Lower lobe of right lung (tissue), 2 donors: Measurements from ENCODE around the gene SACS. TPM values are rescaled to one million over a fixed set of nuclear protein-coding genes. Genes with fewer than 3 reads are reported as not detected.

Source experiments
- ATAC-seq, 2 donors: fragments of 200-7000 bp; cut with Tn5 transposase; one replicate each; pipeline ENCODE4 v1.9.1; 2020 to 2022; ENCODE audit warnings: mild to moderate bottlenecking in 2 of 2, moderate library complexity in 2 of 2
- DNase-seq: peaks from one replicate; pipeline ENCODE4 v3.0.0-alpha.2; 2020
- H3K27ac ChIP-seq: fragments of 200-600 bp; one replicate; pipeline ENCODE4 v1.8.0; 2022
- H3K27me3 ChIP-seq: fragments of 200-600 bp; one replicate; pipeline ENCODE4 v1.8.0; 2022; ENCODE audit warnings: low read depth
- H3K36me3 ChIP-seq: fragments of 200-600 bp; one replicate; pipeline ENCODE4 v1.8.0; 2022; ENCODE audit warnings: mild to moderate bottlenecking
- H3K4me1 ChIP-seq: fragments of 200-600 bp; one replicate; pipeline ENCODE4 v1.8.0; 2022
- H3K4me3 ChIP-seq: fragments of 200-600 bp; one replicate; pipeline ENCODE4 v1.8.0; 2022; ENCODE audit warnings: mild to moderate bottlenecking
- H3K9me3 ChIP-seq: fragments of 200-600 bp; one replicate; pipeline ENCODE4 v1.8.0; 2022
- intact Hi-C: fragments of 100-400 bp; cut with DNase I; formaldehyde crosslinking; loops from one replicate; pipeline ENCODE4 v1.11.0; 2022
- total RNA-seq: library from RNA; stranded (reverse); fragmentation: NEBNext Ultra II Directional; extraction: Animal tissue kit (Norgen Biotek cat#: 25700); gene quantifications from one replicate; pipeline ENCODE4 v1.2.1, GENCODE V29; 2021
- TF ChIP-seq, protein P1 (sequence below): fragments of 200-600 bp; IDR thresholded peaks from one replicate; pipeline ENCODE4 v1.8.0; 2022; ENCODE audit warnings: antibody characterized with exemption, mild to moderate bottlenecking
- donor health status: DM: no; HTN: yes; CAD: no; lungs with severe emphysema.

The SACS gene
- total RNA-seq, 1 donor from 2014 or later: 6.7 TPM

- Histone ChIP-seq H3K27ac (no peak overlapping the region), H3K4me1 (peaks cover 7% of the 10 kb centered on the region), H3K4me3 (no peak overlapping the region), H3K9me3 (no peaks in the 10 kb centered on the region), H3K36me3 (peaks cover 69% of the 10 kb centered on the region), H3K27me3 (no peaks in the 10 kb centered on the region)
- ATAC-seq (no peak), DNase-seq (no peak)
- TF ChIP-seq, protein P1, sequence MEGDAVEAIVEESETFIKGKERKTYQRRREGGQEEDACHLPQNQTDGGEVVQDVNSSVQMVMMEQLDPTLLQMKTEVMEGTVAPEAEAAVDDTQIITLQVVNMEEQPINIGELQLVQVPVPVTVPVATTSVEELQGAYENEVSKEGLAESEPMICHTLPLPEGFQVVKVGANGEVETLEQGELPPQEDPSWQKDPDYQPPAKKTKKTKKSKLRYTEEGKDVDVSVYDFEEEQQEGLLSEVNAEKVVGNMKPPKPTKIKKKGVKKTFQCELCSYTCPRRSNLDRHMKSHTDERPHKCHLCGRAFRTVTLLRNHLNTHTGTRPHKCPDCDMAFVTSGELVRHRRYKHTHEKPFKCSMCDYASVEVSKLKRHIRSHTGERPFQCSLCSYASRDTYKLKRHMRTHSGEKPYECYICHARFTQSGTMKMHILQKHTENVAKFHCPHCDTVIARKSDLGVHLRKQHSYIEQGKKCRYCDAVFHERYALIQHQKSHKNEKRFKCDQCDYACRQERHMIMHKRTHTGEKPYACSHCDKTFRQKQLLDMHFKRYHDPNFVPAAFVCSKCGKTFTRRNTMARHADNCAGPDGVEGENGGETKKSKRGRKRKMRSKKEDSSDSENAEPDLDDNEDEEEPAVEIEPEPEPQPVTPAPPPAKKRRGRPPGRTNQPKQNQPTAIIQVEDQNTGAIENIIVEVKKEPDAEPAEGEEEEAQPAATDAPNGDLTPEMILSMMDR: no peak
- intact Hi-C loops: no loop called here
Measured at GRCh38 chr13:23367907-23368306, 65.6 kb downstream of the SACS start.

DNA sequence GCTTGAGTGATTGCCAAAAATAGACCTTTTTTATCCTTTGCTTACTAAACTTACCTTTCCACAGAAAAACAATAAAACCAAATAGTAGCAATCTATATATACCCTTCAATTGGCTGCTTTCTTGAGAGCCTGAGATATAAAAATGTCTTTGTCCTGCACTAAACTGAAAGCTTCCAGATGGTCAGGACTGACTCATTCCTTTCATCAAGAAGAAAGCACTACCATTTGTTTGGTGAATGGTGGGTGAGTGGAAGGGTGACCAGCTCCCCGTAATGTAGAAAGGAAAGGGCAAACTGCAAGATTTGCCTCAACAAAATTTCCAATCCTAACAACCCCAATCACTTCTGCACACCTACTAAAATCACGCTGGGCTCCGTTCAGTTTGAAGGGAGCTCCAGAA lies 67.8 kb downstream of the SACS start:
- intact Hi-C loops: no loop called here
- Histone ChIP-seq H3K4me3 (no peak overlapping the region), H3K9me3 (no peaks in the 10 kb centered on the region), H3K36me3 (peaks cover 78% of the 10 kb centered on the region), H3K4me1 (no peaks in the 10 kb centered on the region), H3K27ac (no peak overlapping the region), H3K27me3 (no peaks in the 10 kb centered on the region)
- TF ChIP-seq, protein P1: no peak
- DNase-seq (no peak), ATAC-seq (no peak)

DNA sequence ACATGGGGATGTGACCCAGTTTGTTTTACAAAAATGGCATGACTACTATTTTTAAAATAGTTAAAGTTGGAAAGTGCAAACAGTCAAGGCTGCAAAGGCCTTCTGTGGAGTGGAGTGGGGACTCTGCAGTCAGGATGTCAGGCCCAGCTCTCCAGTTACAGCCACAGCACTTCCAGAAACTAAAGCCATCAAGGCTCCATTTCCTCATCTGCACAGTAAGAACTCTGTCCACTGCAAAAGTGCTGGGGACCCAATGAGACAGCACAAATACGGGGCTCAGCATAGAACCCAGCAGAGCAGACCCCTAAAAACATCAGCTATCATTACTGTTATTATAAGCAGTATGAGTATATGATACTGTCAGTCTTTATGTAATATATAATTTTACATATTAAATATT lies 73.6 kb downstream of the SACS start:
- ATAC-seq (no peak), DNase-seq (no peak)
- H3K27me3 ChIP-seq: no peaks in the 10 kb centered on the region
- intact Hi-C loops: no loop called here
- H3K27ac ChIP-seq: no peak overlapping the region
- no peaks in the 10 kb centered on the region for H3K4me1 ChIP-seq
- peaks cover 62% of the 10 kb centered on the region for H3K36me3 ChIP-seq
- no peaks in the 10 kb centered on the region for H3K9me3 ChIP-seq
- H3K4me3 ChIP-seq: no peak overlapping the region
- TF ChIP-seq, protein P1: no peak

- ATAC-seq (no peak), DNase-seq (no peak)
- no peak overlapping the region for H3K27ac ChIP-seq
- H3K27me3 ChIP-seq: no peaks in the 10 kb centered on the region
- intact Hi-C loops: no loop called here
- H3K9me3 ChIP-seq: no peaks in the 10 kb centered on the region
- TF ChIP-seq, protein P1: no peak
- H3K4me1 ChIP-seq: no peaks in the 10 kb centered on the region
- no peak overlapping the region for H3K4me3 ChIP-seq
- H3K36me3 ChIP-seq: peaks cover 52% of the 10 kb centered on the region
Measured at GRCh38 chr13:23357349-23357748, 76.2 kb downstream of the SACS start.

DNA sequence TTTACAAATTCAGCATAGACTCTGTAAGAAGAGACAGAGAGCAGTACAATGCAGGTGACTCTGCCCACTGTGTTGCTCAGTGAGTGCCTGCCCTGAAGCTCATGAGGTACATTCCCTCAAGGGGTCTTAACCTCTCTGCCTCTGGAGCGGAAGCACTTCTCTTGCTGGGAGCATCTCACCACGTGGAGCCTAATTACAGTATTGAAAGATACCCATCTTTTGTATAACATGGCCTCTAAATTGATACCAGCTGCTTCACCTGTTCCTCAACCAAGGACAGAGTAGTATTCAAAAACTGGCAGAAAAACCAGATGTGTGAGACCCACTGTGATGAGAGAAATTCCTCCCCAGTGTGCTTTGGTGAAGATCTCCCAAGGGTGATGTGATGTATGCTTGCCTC lies 77.1 kb downstream of the SACS start:
- Histone ChIP-seq H3K9me3 (no peaks in the 10 kb centered on the region), H3K27me3 (no peaks in the 10 kb centered on the region), H3K36me3 (peaks cover 49% of the 10 kb centered on the region), H3K4me3 (no peak overlapping the region), H3K27ac (no peak overlapping the region), H3K4me1 (no peaks in the 10 kb centered on the region)
- intact Hi-C loops: no loop called here
- TF ChIP-seq, protein P1: no peak
- no peak for ATAC-seq
- DNase-seq: no peak

GRCh38 chr13:23354520-23354919 lies 79.0 kb downstream of the SACS start:
- no peak for DNase-seq
- Histone ChIP-seq H3K36me3 (peaks cover 47% of the 10 kb centered on the region), H3K27me3 (no peaks in the 10 kb centered on the region), H3K4me1 (no peaks in the 10 kb centered on the region), H3K4me3 (no peak overlapping the region), H3K9me3 (no peaks in the 10 kb centered on the region), H3K27ac (no peak overlapping the region)
- TF ChIP-seq, protein P1: no peak
- no peak for ATAC-seq
- intact Hi-C loops: no loop called here
